Endometrium (tissue), 2 donors: ENCODE data around the gene DPEP3.
"Not testable (repeated sequence)": the region's sequence is repeated elsewhere in the genome, so short reads cannot be mapped to it uniquely, and the experiment has no call there.

ENCODE experiments used
- FAIRE-seq: peaks from 2 replicates; lab custom pipeline; 2012; peaks lifted over from hg19 to GRCh38; lab: Jason Lieb, UNC
- donor health status: control.
- donor health status: control.

The DPEP3 gene

DNA sequence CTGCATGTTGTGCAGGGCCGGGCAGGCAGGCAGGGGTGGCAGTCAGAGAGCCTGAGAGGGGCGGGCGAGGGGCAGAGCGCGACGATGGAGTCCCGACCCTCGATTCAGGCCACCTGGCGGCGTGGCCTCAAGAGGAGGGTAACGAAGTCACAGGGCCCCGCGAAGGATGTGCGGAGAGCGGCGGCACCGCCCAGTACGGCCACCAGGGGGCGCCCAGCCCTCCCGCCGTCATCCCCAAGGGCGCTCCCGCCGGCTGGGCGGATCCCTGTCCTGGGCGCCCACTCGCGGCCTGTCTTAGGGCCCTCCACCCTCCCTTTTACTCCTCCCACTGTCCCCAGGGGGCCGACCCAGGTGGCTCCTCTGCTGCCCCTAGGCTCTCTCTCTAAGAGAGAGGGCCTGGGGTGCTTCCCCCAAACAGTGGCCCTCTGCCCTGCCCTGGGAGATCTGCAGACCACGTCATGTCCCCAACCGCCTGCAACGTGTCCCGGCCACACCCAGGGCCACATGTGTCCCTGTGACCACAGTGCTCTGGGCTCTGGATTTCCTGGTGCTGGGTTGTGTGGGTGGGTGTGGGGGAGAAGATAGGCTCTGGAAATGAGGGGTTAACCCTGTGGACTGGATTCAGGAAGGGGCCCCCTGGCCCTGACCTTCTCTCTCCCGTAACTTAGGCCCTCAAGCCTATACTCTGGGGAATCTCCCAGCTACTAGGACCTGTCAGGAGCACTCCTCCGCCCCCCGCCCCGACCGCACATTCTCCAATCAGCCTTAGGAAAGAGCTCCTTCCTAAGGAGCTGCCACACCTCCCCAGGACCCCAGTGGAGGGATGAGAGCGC is 13.1 kb upstream of the DPEP3 start:
- no peak for FAIRE-seq

- FAIRE-seq: no peak
Measured at GRCh38 chr16:67992661-67993206, 12.4 kb upstream of the DPEP3 start.

DNA sequence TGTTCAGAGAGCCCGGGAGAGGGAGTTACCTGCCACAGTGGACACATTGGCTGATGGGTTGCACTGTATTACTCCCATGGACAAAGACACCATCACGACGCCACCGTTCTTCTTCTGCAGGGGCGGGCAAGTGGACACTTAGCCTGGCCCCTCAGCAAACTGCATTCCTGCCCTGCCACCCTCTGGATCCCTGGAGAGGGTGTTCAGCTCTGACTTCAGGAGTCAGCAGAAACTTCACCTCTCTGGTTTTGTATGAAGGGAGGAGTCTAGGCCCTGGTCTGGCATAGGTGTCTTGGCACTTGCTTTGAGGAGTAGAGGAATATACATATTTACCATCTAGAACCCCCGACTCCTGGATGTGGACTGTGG is 9.7 kb upstream of the DPEP3 start:
- no peak for FAIRE-seq

GRCh38 chr16:67989322-67990017 is 9.2 kb upstream of the DPEP3 start:
- no peak for FAIRE-seq

- no peak for FAIRE-seq
Measured at GRCh38 chr16:67988675-67989074, 8.4 kb upstream of the DPEP3 start.

DNA sequence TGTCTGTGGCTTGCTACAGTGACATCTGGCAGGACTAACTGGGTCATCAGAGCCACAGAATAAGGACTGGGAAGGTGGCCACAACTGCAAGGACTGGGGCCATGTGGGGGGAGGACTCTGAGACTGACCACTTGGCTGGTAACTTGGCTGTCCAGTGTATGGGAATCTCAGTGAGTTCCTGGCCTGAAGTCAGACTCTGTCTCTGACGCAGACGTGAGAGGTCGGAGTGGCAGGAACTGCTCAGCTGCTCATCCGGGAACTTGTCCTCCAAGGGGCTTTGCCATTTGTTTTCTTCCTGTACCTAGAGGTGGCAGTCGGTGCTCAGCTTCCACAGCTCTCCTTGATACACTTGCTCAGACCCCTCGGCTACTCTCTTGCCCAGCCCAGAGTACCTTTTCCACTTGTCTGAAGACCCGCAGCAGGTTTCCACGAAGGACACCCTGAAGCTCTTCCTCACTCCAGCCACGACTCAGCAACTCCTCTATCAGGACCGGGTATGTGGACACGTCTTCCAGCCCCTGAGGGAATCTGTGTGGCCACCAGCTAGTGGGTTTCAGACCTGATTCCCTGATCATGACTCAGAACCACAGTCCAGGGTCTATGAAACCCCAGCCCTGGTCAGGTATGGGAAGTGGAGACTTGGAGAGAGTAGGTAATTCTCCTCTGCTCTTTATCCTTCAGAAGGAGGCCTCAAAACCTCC is 7.3 kb upstream of the DPEP3 start:
- FAIRE-seq: no peak

DNA sequence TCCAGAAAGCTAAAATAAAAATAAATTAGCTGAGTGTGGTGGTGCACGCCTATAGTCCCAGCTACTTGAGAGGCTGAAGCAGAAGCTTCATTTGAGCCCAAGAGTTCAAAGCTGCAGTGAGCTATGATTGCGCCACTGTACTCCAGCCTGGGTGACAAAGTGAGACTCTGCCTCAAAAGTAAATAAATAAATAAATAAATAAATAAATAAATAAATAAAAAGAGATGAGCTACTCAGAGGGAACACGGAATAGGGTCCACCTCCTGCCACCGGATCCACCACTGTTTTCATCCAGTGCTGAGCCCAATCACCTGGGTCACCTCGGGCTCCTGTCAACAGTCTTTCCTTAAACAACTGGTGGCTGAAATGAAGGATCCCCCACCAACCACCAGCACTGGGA is 6.7 kb upstream of the DPEP3 start:
- FAIRE-seq: no peak

GRCh38 chr16:67982011-67982696 is 1.9 kb upstream of the DPEP3 start:
- FAIRE-seq: no peak

DNA sequence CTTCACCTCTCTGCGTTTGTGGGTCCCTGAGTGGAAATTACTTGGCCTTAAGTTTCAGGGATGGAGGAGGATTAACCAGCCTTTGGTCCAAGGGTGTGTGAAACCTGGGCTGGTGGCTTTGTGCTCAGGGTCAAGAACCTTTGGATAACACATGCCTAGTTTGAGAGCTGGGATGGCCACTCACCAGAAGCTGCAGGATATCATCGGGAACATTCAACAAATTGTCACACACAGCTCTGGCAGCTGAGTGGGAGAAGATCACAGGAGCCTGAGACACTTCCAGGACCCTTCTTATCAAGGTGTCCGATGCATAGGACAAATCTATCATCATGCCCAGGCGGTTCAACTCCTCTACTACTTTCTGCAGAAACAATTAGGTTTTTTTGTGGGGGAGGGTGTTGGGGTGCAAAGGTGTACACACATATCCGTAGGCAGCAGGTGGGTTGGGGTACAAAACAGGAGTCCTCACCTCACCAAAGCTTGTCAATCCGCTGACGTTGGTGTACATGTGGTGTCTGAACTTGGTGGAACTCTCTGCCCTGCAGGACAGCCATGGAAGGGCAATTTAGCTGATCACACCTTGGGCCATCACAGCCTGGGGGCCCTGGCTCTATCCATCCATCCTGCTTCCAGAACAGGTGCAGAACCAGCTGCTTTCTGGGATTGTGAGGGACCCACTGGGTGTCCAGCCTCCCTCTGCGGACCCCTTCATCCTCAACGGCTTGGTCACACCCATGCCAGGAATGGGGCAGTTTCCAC is 2.7 kb downstream of the DPEP3 start:
- FAIRE-seq: no peak

GRCh38 chr16:67977005-67977404 is 3.3 kb downstream of the DPEP3 start:
- FAIRE-seq: no peak

DNA sequence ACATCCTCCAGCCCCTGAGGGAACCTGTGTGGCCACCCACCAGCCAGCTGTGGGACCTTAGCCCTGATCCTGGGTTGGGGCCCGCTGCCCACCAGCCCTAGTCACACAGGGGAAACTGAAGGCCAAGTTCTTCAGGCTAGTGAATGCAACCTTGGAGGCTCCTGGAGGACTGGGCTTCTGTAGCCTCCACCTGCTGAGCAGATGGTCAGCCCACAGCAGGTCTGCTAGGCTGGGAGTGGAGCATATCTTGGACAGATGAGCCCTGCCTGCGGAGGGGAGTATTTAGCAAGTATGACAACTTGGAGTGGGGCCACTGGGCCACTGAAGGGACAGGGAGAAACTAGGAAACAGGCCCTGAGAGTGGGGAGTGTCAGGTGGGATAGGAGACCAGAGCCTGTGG is 4.1 kb downstream of the DPEP3 start:
- FAIRE-seq: no peak

DNA sequence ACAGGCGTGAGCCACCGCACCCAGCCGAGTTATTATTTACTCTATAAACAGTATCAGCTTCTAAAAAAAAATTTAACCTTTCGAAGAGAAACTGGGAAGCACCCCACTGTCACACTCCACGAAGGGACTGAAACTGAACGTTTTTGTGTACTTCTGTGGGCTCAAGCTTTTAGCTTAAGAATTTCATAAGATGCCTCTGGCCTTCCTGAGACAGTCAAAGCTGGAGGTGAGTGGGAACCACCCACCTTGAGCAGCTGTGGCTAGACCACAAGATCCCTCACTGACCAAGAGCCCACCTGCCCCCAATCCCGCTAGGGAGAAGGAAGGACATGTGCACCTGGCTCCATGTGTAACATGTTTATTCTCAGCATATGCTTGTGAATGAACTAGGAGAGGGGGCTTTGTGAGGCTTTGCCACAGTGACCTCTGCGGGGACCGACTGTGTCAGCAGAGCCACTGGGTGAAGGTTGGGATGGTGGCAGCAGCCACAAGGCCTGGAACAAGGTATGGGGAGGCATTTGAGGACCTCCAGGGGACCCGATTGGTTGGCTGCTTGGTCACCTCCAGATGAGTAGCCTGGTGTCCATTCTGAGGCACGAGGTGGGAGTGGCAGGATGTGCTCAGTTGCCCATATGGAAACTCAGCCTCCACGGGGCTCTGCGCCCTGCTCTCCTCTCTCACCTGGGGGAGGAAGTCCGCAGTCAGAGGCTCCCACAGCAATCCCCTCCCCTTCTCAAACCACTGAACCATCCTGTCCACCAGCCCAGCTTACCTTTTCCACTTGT is 4.8 kb downstream of the DPEP3 start:
- FAIRE-seq: no peak

DNA sequence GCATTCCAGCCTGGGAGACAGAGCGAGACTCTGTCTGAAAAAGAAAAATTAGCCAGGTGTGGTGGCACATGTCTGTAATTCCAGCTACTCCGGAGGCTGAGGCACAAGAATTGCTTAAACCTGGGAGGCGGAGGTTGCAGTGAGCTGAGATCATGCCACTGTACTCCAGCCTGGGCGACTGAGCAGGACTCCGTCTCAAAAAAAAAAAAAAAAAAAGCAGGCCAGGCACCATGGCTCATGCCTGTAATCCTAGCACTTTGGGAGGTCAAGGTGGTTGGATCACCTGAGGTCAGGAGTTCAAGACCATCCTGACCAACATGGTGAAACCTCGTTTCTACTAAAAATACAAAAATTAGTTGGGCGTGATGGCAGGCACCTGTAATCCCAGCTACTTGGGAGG is 8.0 kb downstream of the DPEP3 start:
- FAIRE-seq: not testable (repeated sequence)

DNA sequence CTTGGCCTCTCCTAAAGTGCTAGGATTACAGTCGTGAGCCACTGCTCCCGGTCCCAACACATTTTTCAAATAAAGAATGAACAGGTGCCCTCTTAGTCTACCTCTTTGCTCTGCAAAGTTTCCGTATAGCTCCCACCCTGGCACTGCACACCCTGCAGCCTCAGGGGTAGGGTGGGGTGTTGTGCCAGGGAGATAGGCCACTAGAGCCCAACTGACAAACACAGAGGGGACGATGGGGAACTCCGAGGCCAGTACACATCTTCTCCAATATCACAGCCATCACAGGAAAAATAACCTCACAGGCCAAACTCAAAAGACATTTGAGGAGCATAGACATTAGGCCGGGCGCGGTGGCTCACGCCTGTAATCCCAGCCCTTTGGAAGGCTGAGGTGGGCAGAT is 9.2 kb downstream of the DPEP3 start:
- FAIRE-seq: no peak

GRCh38 chr16:67969254-67970039 is 10.9 kb downstream of the DPEP3 start:
- FAIRE-seq: no peak

DNA sequence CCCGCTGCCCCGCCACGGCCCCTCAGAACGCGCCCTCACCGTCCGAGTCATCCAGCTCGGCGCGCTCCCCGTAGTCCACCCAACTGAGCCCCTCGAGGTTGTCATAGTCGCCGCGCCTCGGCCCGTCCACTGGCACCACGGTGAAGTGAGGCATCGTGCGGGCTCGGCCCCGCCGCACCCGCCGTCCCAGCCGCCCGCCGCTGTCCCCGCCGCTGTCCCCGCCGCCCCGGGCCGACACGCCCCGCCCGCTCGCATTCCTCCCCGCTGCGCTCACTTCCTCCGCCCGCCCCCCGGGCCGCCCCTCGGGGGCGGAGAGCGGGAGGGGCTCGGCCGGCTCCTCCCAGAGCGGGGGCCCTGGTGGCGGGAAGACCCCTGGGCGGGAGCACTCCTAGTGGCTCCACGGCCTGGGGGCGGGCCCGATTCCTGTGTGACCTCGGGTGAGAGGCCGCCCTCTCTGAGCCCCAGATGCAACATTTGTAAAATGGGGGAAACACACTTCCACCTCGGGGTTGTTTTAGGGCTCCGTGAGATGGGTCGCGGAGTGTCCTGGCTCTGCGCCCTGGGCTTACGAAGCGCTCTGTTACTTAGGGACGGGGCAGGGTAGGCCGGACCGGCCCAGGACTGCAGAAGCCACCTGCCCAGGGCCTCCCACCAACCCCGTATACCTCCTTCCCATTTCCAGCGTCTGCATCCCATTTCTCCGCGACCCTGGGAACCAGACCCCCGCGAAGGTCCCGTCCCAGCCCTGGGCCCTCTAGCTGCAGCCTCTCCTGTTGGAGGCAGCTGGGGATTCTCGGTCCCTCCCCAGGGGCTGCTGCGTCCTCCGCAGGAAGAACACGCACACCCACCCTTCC is 11.7 kb downstream of the DPEP3 start, which contains the start of gene SLC12A4:
Gene SLC12A4 (minus strand): TSS at position 238 of the 854 bp plus-strand sequence. CDS start 84 bp downstream, at position 154.
- FAIRE-seq: no peak

- no peak for FAIRE-seq
Measured at GRCh38 chr16:67967958-67968399, 12.3 kb downstream of the DPEP3 start.

GRCh38 chr16:67967183-67967957 is 12.9 kb downstream of the DPEP3 start:
- FAIRE-seq: no peak
